ENCODE results near the gene HSPB6. TPM values are rescaled to one million over a fixed set of nuclear protein-coding genes. Genes with fewer than 3 reads are reported as not detected.
A peak's percentile ranks its signal among the peaks of the same experiment; 100 is the strongest.

HSPB6 gene
- total and polyA plus RNA-seq, 7 donors = 303 to 1,308 (median 664) TPM

- Histone ChIP-seq H3K36me3 (ENCODE audit: insufficient read depth in 1 of 2, low read depth in 1 of 2) (peaks cover 3 to 53% of the 10 kb centered on the region in 2 donors), H3K4me3 (no peak overlapping the region), H3K4me1 (peaks cover 23% of the 10 kb centered on the region), H3K27me3 (ENCODE audit: insufficient read depth in 3 of 3, low read length in 2 of 3) (no peaks in the 10 kb centered on the region), H3K27ac (no peak overlapping the region), H3K9me3 (no peaks in the 10 kb centered on the region)
- intact Hi-C loops (cut with DNase I) = no loop called here
- WGBS, 3 donors = 90 to 91% (median 90%) methylated on average over 9 of the region's 9 CpGs
- TF ChIP-seq, protein P1, sequence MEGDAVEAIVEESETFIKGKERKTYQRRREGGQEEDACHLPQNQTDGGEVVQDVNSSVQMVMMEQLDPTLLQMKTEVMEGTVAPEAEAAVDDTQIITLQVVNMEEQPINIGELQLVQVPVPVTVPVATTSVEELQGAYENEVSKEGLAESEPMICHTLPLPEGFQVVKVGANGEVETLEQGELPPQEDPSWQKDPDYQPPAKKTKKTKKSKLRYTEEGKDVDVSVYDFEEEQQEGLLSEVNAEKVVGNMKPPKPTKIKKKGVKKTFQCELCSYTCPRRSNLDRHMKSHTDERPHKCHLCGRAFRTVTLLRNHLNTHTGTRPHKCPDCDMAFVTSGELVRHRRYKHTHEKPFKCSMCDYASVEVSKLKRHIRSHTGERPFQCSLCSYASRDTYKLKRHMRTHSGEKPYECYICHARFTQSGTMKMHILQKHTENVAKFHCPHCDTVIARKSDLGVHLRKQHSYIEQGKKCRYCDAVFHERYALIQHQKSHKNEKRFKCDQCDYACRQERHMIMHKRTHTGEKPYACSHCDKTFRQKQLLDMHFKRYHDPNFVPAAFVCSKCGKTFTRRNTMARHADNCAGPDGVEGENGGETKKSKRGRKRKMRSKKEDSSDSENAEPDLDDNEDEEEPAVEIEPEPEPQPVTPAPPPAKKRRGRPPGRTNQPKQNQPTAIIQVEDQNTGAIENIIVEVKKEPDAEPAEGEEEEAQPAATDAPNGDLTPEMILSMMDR (IDR thresholded peaks at IDR 0.05) = no peak
- no peak for DNase-seq
- ATAC-seq = no peak
These were observed 36.7 kb downstream of the HSPB6 start for GRCh38 chr19:35720163-35720524.

DNA sequence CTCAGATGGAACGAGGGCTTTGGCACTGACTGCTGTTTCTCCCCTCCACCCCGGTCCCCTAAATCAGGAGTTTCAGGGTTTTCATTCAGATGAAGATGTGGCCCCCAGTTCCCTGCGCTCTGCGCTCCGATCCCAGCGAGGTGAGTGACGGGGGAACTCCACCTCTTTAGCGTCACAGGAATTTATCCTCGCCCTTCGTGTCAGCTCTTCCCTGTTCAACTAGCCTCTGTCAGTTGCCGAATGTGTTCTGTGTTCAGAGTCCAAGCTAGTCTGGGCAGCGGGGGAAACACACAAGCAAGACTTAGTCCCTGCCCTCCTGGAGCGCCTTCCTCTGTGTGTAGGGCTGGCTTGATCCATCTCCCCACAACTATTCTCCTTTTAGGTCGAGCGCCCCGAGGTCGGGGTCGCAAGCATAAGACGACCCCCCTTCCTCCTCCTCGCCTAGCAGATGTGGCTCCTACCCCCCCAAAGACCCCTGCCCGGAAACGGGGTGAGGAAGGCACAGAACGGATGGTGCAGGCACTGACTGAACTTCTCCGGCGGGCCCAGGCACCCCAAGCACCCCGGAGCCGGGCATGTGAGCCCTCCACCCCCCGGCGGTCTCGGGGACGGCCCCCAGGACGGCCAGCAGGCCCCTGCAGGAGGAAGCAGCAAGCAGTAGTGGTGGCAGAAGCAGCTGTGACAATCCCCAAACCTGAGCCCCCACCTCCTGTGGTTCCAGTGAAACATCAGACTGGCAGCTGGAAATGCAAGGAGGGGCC is 37.2 kb downstream of the HSPB6 start:
- Histone ChIP-seq H3K9me3 (no peaks in the 10 kb centered on the region), H3K4me1 (peaks cover 23% of the 10 kb centered on the region), H3K27ac (peak overlapping the region; percentile 89), H3K4me3 (peak overlapping the region; percentile 95), H3K27me3 (ENCODE audit: insufficient read depth in 3 of 3, low read length in 2 of 3) (no peaks in the 10 kb centered on the region), H3K36me3 (ENCODE audit: insufficient read depth in 1 of 2, low read depth in 1 of 2) (peaks cover 3 to 47% of the 10 kb centered on the region in 2 donors)
- TF ChIP-seq, protein P1 (IDR thresholded peaks at IDR 0.05) = no peak
- DNase-seq (no peak), ATAC-seq (no peak)
- WGBS, 3 donors = 85 to 88% (median 85%) methylated on average over 32 of the region's 32 CpGs
- intact Hi-C loops (cut with DNase I) = loop anchor here (5.0 kb wide), 2 partner anchors 72 to 172 kb away; partner anchors contain the start of genes COX6B1 (in 1 of the 2) and TMEM147 (in 1 of the 2)

GRCh38 chr19:35718345-35719041 is 38.3 kb downstream of the HSPB6 start:
- Histone ChIP-seq H3K9me3 (no peaks in the 10 kb centered on the region), H3K27ac (peak overlapping the region; percentile 89), H3K27me3 (ENCODE audit: insufficient read depth in 3 of 3, low read length in 2 of 3) (no peaks in the 10 kb centered on the region), H3K4me1 (peaks cover 23% of the 10 kb centered on the region), H3K36me3 (ENCODE audit: insufficient read depth in 1 of 2, low read depth in 1 of 2) (peaks cover 0 to 36% of the 10 kb centered on the region in 2 donors), H3K4me3 (peak overlapping the region; percentile 95)
- ATAC-seq (no peak), DNase-seq (peak; percentile 40 to 70)
- TF ChIP-seq, protein P1 (IDR thresholded peaks at IDR 0.05) = no peak
- intact Hi-C loops (cut with DNase I) = loop anchor here (1.0 to 5.0 kb wide), 3 partner anchors 71 to 213 kb away; partner anchors contain the start of genes COX6B1 (in 1 of the 2) and TMEM147 (in 1 of the 2)
- 1% methylated on average over 37 to 42 of the region's 42 CpGs for WGBS, 3 donors

- Histone ChIP-seq H3K27me3 (ENCODE audit: insufficient read depth in 3 of 3, low read length in 2 of 3) (no peaks in the 10 kb centered on the region), H3K4me1 (peaks cover 23% of the 10 kb centered on the region), H3K36me3 (ENCODE audit: insufficient read depth in 1 of 2, low read depth in 1 of 2) (peaks cover 0 to 29% of the 10 kb centered on the region in 2 donors), H3K9me3 (no peaks in the 10 kb centered on the region), H3K27ac (peak within 1 kb of the TSS; percentile 94), H3K4me3 (peak within 1 kb of the TSS; percentile 95)
- intact Hi-C loops (cut with DNase I) = loop anchor here (1.0 to 5.0 kb wide), 6 partner anchors 23 to 213 kb away; partner anchors contain the start of genes COX6B1 (in 1 of the 2) and TMEM147 (in 1 of the 2)
- TF ChIP-seq, protein P1 (IDR thresholded peaks at IDR 0.05) = no peak
- 0 to 3% (median 1%) methylated on average over 10 to 107 of the region's 109 CpGs for WGBS, 3 donors
- ATAC-seq (peak; percentile 79 to 84 (median 82)), DNase-seq (peak; percentile 97 to 98)
These were observed 39.0 kb downstream of the HSPB6 start, which contains the start of gene KMT2B for GRCh38 chr19:35717665-35718344. Gene KMT2B (plus strand): TSS chr19:35718003. CDS start chr19:35718019, 16 bp downstream.

Measured in psoas muscle (tissue), 8 donors.